ENCODE data around the gene KDM2A. TPM values are rescaled to one million over a fixed set of nuclear protein-coding genes. Genes with fewer than 3 reads are reported as not detected.
A peak's percentile ranks its signal among the peaks of the same experiment; 100 is the strongest.

Gene KDM2A
- total RNA-seq, 1 experiment from 2014 or later, result 33.7 TPM

- Histone ChIP-seq H3K36me3 (peaks cover 24% of the 10 kb centered on the region), H3K4me3 (peak overlapping the region; percentile 91), H3K9me3 (replicated peaks) (no peaks in the 10 kb centered on the region), H3K27me3 (no peaks in the 10 kb centered on the region), H3K4me1 (peaks cover 7% of the 10 kb centered on the region), H3K27ac (peak overlapping the region; percentile 13; the same call in 1 of the 2 replicates)
- peak in 1 of 2 experiments; percentile 31 for DNase-seq
These were observed 170.8 kb downstream of the KDM2A start for GRCh38 chr11:67289651-67290479.

GRCh38 chr11:67290801-67291200, 171.7 kb downstream of the KDM2A start:
- Histone ChIP-seq H3K27ac (no peak overlapping the region), H3K4me3 (no peak overlapping the region), H3K4me1 (peaks cover 7% of the 10 kb centered on the region), H3K36me3 (peaks cover 33% of the 10 kb centered on the region), H3K27me3 (no peaks in the 10 kb centered on the region), H3K9me3 (replicated peaks) (peaks cover 6% of the 10 kb centered on the region; the same call in 1 of the 2 replicates)
- DNase-seq, result no peak

GRCh38 chr11:67291481-67292381, 172.7 kb downstream of the KDM2A start:
- Histone ChIP-seq H3K27ac (no peak overlapping the region), H3K36me3 (peaks cover 38% of the 10 kb centered on the region)
- no peak for DNase-seq

GRCh38 chr11:67292671-67293070, 173.6 kb downstream of the KDM2A start:
- no peak overlapping the region for H3K27ac ChIP-seq
- H3K36me3 ChIP-seq, result peaks cover 44% of the 10 kb centered on the region
- no peak for DNase-seq

More at GRCh38 chr11:67291481-67292381, 172.7 kb downstream of the KDM2A start:
- Histone ChIP-seq H3K4me1 (peaks cover 7% of the 10 kb centered on the region), H3K27me3 (no peaks in the 10 kb centered on the region), H3K4me3 (no peak overlapping the region), H3K9me3 (replicated peaks) (peaks cover 7% of the 10 kb centered on the region; the same call in 1 of the 2 replicates)

DNA sequence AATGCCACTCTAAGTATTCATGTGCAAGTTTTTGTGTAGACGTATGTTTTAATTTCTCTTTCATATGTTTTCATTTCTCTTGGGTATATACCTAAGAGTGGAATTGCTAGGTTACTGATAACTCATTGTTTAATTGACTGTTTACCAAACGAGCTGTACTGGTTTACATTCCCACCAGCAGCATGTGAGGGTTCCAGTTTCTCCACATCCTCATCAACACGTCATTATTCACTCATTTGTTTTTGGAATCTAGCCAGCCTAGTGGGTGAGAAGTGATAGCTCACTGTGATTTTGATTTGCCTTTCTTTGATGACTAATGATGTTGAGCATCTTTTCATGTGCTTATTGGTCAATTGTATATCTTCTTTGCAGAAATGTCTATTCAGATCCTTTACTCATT, 174.0 kb downstream of the KDM2A start:
- no peak for DNase-seq
- no peaks in the 10 kb centered on the region for H3K27me3 ChIP-seq

More at GRCh38 chr11:67292671-67293070, 173.6 kb downstream of the KDM2A start:
- Histone ChIP-seq H3K27me3 (no peaks in the 10 kb centered on the region), H3K4me1 (peaks cover 4% of the 10 kb centered on the region), H3K9me3 (replicated peaks) (peaks cover 7% of the 10 kb centered on the region; the same call in 1 of the 2 replicates), H3K4me3 (no peak overlapping the region)

DNA sequence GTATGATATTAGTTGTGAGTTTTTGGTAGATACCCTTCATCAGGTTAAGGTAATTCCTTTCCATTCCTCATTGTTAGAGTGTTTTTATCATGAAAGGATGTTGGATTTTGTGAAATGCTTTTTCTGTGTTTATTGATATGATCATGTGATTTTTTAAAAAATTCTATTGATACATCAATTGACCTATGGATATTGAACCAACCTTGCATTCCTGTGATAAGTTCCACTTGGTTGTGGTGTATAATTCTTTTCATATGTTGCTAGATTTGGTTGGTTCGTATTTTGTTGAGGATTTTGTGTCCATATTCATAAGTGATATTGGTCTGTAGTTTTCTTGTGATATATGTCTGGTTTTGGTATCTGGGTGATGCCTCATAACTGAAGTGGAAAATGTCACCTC, 176.8 kb downstream of the KDM2A start:
- peak in 1 of 2 experiments; percentile 24 for DNase-seq
- Histone ChIP-seq H3K36me3 (peaks cover 48% of the 10 kb centered on the region), H3K9me3 (replicated peaks) (peaks cover 7% of the 10 kb centered on the region; the same call in 1 of the 2 replicates)

More for the DNA sequence above, 174.0 kb downstream of the KDM2A start:
- H3K27ac ChIP-seq, result no peak overlapping the region
- no peak overlapping the region for H3K4me3 ChIP-seq
- H3K9me3 ChIP-seq (replicated peaks), result peaks cover 7% of the 10 kb centered on the region; the same call in 1 of the 2 replicates
- H3K4me1 ChIP-seq, result no peaks in the 10 kb centered on the region; the same call in 1 of the 2 replicates
- peaks cover 45% of the 10 kb centered on the region for H3K36me3 ChIP-seq

GRCh38 chr11:67298786-67299185, 179.7 kb downstream of the KDM2A start:
- no peak for DNase-seq
- Histone ChIP-seq H3K36me3 (peaks cover 40% of the 10 kb centered on the region; the same call in 1 of the 2 replicates), H3K4me3 (no peak overlapping the region), H3K4me1 (peaks cover 15% of the 10 kb centered on the region), H3K27ac (no peak overlapping the region), H3K27me3 (no peaks in the 10 kb centered on the region), H3K9me3 (replicated peaks) (peaks cover 7% of the 10 kb centered on the region; the same call in 1 of the 2 replicates)

More for the DNA sequence above, 176.8 kb downstream of the KDM2A start:
- Histone ChIP-seq H3K27ac (no peak overlapping the region), H3K27me3 (no peaks in the 10 kb centered on the region), H3K4me1 (no peaks in the 10 kb centered on the region), H3K4me3 (no peak overlapping the region)

- peaks cover 7% of the 10 kb centered on the region; the same call in 1 of the 2 replicates for H3K9me3 ChIP-seq (replicated peaks)
- H3K27ac ChIP-seq, result no peak overlapping the region
- peaks cover 38% of the 10 kb centered on the region; the same call in 1 of the 2 replicates for H3K36me3 ChIP-seq
- H3K4me1 ChIP-seq, result peaks cover 15% of the 10 kb centered on the region
- DNase-seq, result no peak
- no peak overlapping the region for H3K4me3 ChIP-seq
- H3K27me3 ChIP-seq, result no peaks in the 10 kb centered on the region
These were observed 180.6 kb downstream of the KDM2A start for GRCh38 chr11:67299471-67300191.

- H3K9me3 ChIP-seq (replicated peaks), result peaks cover 7% of the 10 kb centered on the region; the same call in 1 of the 2 replicates
- no peak overlapping the region for H3K27ac ChIP-seq
- H3K27me3 ChIP-seq, result no peaks in the 10 kb centered on the region
- H3K36me3 ChIP-seq, result peaks cover 31% of the 10 kb centered on the region; the same call in 1 of the 2 replicates
- no peak for DNase-seq
- peaks cover 15% of the 10 kb centered on the region for H3K4me1 ChIP-seq
- H3K4me3 ChIP-seq, result no peak overlapping the region
These were observed 181.2 kb downstream of the KDM2A start for GRCh38 chr11:67300256-67300755.

DNA sequence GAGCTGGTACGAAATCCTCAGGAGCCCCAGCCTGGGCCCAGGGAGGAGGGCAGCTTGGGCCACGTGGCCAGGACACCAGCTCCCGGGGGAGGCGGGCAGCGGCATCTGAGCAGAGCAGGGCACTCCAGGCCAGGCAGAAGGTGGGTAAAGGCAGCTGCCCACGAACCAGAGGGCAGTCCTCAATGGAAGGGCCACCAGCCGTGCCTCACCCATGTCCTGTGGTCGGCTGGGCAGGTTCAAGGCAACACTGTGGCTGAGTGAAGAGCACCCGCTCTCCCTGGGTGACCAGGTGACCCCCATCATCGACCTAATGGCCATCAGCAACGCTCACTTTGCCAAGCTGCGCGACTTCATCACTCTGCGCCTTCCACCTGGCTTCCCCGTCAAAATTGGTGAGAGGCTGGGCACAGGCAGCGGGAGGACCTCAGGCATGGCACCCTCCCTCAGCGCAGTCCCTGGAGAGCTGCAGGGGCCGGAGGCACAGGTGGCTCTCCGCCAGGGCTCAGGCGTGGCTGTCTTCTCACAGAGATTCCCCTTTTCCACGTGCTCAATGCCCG, 181.8 kb downstream of the KDM2A start:
- Histone ChIP-seq H3K36me3 (peaks cover 26% of the 10 kb centered on the region; the same call in 1 of the 2 replicates), H3K4me3 (no peak overlapping the region), H3K27me3 (no peaks in the 10 kb centered on the region), H3K27ac (no peak overlapping the region), H3K4me1 (peaks cover 15% of the 10 kb centered on the region), H3K9me3 (replicated peaks) (peaks cover 1% of the 10 kb centered on the region; the same call in 1 of the 2 replicates)
- DNase-seq, result no peak

DNA sequence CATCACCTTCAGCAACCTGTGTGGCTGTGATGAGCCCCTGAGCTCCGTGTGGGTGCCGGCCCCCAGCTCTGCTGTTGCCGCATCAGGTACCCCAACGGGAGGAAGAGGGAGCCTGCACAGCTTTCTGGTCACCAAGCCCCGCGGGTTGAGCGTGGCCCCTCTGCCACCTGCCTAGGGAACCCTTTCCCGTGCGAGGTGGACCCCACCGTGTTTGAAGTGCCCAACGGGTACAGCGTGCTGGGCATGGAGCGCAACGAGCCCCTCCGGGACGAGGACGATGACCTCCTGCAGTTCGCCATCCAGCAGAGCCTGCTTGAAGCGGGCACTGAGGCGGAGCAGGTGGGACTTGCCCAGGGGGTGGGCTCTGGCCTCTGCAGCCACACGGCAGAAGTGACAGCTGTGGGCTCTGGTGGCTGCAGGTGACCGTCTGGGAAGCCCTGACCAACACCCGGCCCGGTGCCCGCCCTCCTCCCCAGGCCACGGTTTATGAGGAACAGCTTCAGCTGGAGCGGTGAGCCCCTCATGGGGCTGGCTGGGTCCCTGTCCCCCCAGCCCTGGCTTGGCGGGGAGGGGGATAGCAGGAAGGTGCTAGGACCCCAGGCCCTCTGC, 182.4 kb downstream of the KDM2A start:
- no peaks in the 10 kb centered on the region for H3K27me3 ChIP-seq
- H3K36me3 ChIP-seq, result peaks cover 20% of the 10 kb centered on the region; the same call in 1 of the 2 replicates
- H3K4me1 ChIP-seq, result peaks cover 15% of the 10 kb centered on the region
- no peak overlapping the region for H3K4me3 ChIP-seq
- peak overlapping the region; percentile 38 for H3K27ac ChIP-seq
- H3K9me3 ChIP-seq (replicated peaks), result no peaks in the 10 kb centered on the region
- no peak for DNase-seq

DNA sequence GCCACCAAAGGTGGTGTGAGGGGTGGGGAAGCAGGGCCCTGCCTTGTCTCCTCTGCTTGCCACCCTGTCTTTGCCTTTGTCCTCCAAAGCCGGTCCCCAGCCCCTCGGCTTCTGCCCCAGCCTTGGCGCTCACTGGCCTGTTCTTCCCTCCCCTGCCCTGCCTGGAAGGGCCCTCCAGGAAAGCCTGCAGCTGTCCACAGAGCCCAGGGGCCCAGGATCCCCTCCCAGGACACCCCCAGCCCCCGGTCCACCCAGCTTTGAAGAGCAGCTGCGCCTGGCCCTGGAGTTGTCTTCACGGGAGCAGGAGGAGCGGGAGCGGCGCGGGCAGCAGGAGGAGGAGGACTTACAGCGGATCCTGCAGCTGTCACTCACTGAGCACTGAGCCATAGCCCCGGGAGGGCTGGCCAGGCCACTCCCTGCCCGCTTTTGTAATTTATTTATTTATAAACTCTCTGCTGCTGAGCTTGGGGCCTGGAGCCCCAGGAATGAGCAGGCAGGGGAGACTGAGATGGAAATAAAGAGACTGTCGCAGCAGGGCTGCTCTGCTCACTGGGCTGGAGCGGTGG, 183.0 kb downstream of the KDM2A start:
- Histone ChIP-seq H3K9me3 (replicated peaks) (no peaks in the 10 kb centered on the region), H3K4me1 (peaks cover 15% of the 10 kb centered on the region), H3K27me3 (no peaks in the 10 kb centered on the region), H3K36me3 (peaks cover 14% of the 10 kb centered on the region; the same call in 1 of the 2 replicates), H3K4me3 (no peak overlapping the region), H3K27ac (peak overlapping the region; percentile 38)
- DNase-seq, result peak; percentile 93 to 94

Data from SJCRH30 (cell line).